ENCODE data around the gene HIP1R.
"Not testable (repeated sequence)": the region's sequence is repeated elsewhere in the genome, so short reads cannot be mapped to it uniquely, and the experiment has no call there.

HIP1R gene

DNA sequence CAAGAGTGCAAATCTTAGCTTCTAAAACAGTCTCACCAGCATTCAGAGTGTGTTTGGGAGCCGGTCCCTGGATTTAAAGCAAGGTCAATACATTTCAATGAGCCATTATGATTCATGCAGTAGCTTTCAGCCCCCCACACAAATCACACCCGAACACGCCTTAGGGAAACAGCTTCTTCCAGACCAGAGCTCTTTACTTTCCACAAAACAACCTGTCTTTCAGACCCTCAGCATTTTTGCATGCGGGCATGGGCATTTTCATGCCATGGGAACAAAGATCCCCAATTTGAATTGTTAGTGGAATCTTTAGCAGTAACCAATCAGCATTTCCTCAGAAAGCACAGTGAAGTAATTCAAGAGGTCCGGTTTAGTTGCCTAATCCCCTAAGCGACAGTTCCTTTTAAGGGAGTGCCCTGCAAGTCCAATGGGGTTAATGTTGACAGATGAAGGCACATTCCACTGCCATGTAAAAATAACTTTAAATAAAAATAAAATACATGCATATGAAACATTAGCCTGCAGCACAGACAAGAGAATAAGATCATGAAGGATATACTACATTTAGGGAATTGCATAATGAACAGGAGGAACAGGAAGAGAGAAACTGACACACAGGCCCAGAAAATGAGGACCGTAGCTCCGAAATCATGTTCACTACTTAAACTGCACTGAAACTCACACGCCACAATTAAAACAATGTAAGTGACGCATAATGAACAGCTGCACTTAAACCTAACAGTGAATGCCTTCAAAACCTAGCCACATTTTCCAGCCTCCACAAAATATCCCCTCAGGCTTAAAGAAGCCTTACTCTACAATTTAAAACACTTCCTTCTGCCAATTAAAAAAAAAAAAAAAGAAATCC, 56.6 kb downstream of the HIP1R start:
- CTCF ChIA-PET, result interaction anchor here (0.5 to 1.5 kb wide), 3 partner anchors 25 to 56 kb away, joined by 3 to 9 read pairs (median 4); no protein-coding TSS in a partner anchor
- DNase-seq (ENCODE audit: low spot score), result no peak

DNA sequence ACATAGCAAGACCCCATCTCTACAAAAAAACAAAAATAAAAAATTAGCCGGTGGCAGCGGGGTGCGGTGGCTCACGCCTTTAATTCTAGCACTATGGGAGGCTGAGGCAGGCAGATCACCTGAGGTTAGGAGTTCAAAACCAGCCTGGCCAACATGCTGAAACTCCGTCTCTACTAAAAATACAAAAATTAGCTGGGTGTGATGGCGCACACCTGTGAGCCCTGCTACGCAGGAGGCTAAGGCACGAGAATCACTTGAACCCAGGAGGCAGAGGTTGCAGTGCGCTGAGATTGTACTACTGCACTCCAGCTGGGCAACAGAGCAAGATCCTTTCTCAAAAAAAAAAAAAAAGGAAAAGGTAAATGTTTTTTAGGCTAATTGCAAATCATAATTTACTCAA, 57.5 kb downstream of the HIP1R start:
- POLR2A ChIA-PET (ENCODE audit: low non-redundant PET); DNase-seq (ENCODE audit: low spot score): not testable (repeated sequence)
- H3K27ac ChIP-seq, result peak overlapping the region; percentile 85
- CTCF ChIA-PET, result interaction anchor here (1.5 kb wide), 1 partner anchor 32 kb away, joined by 4 read pairs; no protein-coding TSS in a partner anchor

More for the DNA sequence above, 56.6 kb downstream of the HIP1R start:
- TF ChIP-seq, protein P1, sequence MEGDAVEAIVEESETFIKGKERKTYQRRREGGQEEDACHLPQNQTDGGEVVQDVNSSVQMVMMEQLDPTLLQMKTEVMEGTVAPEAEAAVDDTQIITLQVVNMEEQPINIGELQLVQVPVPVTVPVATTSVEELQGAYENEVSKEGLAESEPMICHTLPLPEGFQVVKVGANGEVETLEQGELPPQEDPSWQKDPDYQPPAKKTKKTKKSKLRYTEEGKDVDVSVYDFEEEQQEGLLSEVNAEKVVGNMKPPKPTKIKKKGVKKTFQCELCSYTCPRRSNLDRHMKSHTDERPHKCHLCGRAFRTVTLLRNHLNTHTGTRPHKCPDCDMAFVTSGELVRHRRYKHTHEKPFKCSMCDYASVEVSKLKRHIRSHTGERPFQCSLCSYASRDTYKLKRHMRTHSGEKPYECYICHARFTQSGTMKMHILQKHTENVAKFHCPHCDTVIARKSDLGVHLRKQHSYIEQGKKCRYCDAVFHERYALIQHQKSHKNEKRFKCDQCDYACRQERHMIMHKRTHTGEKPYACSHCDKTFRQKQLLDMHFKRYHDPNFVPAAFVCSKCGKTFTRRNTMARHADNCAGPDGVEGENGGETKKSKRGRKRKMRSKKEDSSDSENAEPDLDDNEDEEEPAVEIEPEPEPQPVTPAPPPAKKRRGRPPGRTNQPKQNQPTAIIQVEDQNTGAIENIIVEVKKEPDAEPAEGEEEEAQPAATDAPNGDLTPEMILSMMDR (conservative IDR thresholded peaks at IDR 0.05; ENCODE audit: low read depth), result no peak
- POLR2A ChIA-PET (ENCODE audit: low non-redundant PET), result no interaction called here
- H3K27ac ChIP-seq, result peak overlapping the region; percentile 85

DNA sequence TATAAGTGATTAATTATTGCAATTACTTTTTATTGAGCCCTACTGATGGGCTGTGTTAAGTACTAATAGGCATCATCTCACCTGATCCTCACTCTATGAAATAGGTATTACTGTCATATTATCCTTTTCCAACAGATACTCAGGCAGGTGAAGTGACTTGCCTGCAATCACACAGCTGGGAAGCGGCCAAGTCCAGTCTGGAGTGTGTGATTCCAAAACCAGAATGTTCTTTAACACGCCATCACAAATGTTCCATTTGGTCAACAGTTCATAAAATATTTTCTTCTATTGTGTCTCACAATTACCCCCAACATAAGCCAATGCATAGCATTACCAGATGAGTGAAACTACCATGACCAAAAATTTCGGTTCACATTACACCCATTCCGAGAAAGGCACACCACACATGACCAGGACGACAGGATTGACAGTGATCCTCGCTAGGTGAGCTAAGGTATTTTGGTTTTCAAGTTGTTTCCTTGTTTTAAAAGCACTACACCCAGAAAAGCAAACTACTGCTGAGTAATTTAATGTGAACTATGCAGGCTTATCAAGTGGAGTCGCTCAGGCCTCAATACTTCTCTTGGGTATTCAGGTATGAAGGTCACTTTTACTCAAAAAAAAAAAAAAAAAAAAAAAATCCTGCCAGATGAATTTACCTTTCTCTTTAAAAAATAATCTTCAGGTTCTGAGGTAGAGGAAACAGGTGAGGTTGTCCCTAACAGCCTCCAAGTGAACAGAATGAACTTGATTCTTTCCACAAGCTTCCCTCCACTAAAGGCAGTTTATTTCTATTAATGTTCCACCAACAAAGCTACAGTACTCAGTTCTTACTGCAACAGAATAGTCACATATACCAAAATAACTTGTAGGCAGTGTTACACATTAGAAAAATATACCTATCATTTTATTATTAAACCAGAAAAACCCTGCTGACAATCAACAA, 58.2 kb downstream of the HIP1R start:
- CTCF ChIA-PET, result interaction anchor here (0.6 to 1.6 kb wide), 5 partner anchors 26 to 188 kb away, joined by 3 to 5 read pairs (median 3); no protein-coding TSS in a partner anchor
- POLR2A ChIA-PET (ENCODE audit: low non-redundant PET), result interaction anchor here (0.6 kb wide), 1 partner anchor 26 kb away, joined by 5 read pairs; no protein-coding TSS in a partner anchor
- peak overlapping the region; percentile 85 for H3K27ac ChIP-seq
- no peak for DNase-seq (ENCODE audit: low spot score)
- TF ChIP-seq, protein P1 (conservative IDR thresholded peaks at IDR 0.05; ENCODE audit: low read depth), result no peak

DNA sequence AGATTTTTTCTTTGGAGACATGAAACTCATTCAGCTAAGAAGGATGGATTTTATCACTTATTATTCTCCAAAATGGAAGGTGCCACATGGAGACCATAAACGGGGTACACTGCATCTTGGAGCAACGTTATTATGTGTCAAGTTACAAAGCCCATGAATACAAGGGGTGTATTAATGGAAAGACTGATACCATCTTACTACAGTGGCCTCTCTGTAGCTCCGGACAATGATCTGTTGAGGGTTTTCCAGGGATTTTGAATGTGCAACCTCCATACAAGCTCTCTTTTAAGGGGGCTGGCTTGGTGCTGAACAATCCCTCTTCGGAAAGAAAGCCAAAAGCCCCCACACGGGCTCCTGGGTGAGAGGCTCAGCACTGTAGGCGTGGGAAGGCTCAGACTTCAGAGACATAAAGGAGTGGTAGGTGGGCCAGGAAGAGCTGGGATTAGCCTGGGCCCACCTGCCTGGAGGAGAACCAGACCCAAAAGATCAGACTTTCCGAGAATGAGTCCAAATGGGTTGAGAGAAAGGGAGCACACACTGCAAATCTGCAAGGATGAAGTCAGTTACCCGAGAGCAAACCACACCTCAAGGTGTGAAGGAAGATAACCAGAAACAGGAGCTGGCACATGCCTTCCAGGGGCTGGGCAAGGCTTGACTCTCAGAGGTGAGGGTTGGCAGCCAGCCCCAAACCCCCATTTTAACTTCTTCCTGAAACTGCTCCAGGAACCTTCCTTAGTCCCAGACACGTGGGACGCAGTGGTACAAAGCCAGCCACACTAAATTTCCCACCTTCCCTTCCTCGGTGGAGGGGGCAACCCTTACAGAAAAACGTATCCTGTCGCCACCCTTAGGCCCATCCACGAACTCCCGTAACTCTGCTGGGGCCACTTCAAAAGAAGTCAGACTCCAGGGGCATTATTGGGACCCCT, 59.2 kb downstream of the HIP1R start:
- TF ChIP-seq, protein P1 (conservative IDR thresholded peaks at IDR 0.05; ENCODE audit: low read depth), result peak; percentile 18; the same call in 1 of the 2 replicates
- H3K27ac ChIP-seq, result peak overlapping the region; percentile 91
- CTCF ChIA-PET, result interaction anchor here (0.6 to 1.6 kb wide), 7 partner anchors 16 to 189 kb away, joined by 3 to 5 read pairs (median 3); no protein-coding TSS in a partner anchor
- POLR2A ChIA-PET (ENCODE audit: low non-redundant PET), result interaction anchor here (0.6 kb wide), 1 partner anchor 26 kb away, joined by 5 read pairs; no protein-coding TSS in a partner anchor
- DNase-seq (ENCODE audit: low spot score), result no peak

DNA sequence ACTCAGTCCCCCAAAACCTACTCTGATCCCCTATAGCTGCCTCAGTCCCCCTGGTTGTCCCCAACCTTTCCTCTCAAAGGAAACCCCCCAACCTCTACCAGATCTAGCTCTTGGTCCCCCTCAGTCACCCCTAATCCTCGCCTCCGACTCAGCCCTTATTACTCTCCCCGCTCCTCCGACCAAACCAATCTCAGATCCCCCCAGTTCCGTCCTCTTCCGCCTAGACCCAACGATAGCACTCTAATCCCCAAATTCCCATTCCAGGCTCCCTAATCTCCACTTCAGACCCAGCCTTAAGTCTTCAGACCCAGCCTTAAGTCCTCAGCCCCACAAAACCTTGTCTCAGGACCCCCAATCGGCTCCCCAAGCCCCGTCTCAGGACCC, 60.1 kb downstream of the HIP1R start:
- DNase-seq (ENCODE audit: low spot score), result no peak
- ChIA-PET POLR2A (ENCODE audit: low non-redundant PET) (interaction anchor here (0.7 kb wide), 1 partner anchor 120 kb away, joined by 5 read pairs; no protein-coding TSS in a partner anchor), CTCF (interaction anchor here (0.5 to 0.7 kb wide), 3 partner anchors 17 to 102 kb away, joined by 3 read pairs; no protein-coding TSS in a partner anchor)
- H3K27ac ChIP-seq, result peak overlapping the region; percentile 91
- TF ChIP-seq, protein P1 (conservative IDR thresholded peaks at IDR 0.05; ENCODE audit: low read depth), result no peak

Data from RWPE1 (cell line).